Stomach (tissue), 4 donors: Measurements from ENCODE around the gene THEM4.

Experiments
- POLR2A ChIP-seq, 4 donors: fragments of 450-650 bp; IDR thresholded peaks; one replicate each; pipeline ENCODE4 v1.6.1; 2016; ENCODE audit warnings: antibody characterized with exemption in 4 of 4, control low read depth in 2 of 4, mild to moderate bottlenecking in 1 of 4, moderate library complexity in 1 of 4
- TF ChIP-seq, protein P1 (sequence below), 7 experiments: fragments of 450-650 bp in 4 of 7; fragments of 200-600 bp in 3 of 7; sonication (generic) in 3 of 7; IDR thresholded peaks; one replicate each; pipeline ENCODE4 v1.5.1; 2016 to 2019; ENCODE audit warnings: antibody characterized with exemption in 7 of 7, control low read depth in 2 of 7, mild to moderate bottlenecking in 1 of 7

DNA sequence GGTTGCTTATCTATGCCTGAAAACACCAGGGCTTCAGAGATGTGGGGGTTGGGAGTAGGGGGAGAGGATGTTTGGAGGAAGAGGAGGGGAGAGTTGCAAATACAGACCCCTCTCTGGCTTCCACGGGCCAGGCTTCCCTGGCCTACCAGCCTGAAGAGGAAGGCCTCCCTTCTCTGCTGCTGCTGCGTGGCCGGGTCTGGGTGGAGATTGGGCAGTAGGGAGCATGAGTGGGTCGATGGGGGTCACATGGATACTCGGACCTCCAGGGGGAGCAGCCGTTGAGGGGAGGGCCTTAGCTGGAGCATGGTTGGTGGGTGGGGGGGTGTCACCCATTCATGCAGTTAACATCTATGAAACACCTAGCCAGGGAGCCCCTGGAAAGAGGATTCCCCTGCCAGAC is 79.3 kb downstream of the THEM4 start:
- TF ChIP-seq, protein P1, sequence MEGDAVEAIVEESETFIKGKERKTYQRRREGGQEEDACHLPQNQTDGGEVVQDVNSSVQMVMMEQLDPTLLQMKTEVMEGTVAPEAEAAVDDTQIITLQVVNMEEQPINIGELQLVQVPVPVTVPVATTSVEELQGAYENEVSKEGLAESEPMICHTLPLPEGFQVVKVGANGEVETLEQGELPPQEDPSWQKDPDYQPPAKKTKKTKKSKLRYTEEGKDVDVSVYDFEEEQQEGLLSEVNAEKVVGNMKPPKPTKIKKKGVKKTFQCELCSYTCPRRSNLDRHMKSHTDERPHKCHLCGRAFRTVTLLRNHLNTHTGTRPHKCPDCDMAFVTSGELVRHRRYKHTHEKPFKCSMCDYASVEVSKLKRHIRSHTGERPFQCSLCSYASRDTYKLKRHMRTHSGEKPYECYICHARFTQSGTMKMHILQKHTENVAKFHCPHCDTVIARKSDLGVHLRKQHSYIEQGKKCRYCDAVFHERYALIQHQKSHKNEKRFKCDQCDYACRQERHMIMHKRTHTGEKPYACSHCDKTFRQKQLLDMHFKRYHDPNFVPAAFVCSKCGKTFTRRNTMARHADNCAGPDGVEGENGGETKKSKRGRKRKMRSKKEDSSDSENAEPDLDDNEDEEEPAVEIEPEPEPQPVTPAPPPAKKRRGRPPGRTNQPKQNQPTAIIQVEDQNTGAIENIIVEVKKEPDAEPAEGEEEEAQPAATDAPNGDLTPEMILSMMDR (IDR thresholded peaks at IDR 0.05), result no peak
- TF ChIP-seq POLR2A (IDR thresholded peaks at IDR 0.05), result no peak
